Tibial nerve (tissue), 4 donors: Measurements from ENCODE around the gene COQ5. TPM values are rescaled to one million over a fixed set of nuclear protein-coding genes. Genes with fewer than 3 reads are reported as not detected.

Experiments
- DNase-seq, 2 donors: peaks; one replicate each; pipeline ENCODE4 v3.0.0-alpha.2; 2019; ENCODE audit warnings: low spot score in 2 of 2
- H3K27ac ChIP-seq, 4 donors: fragments of 200-600 bp; sonication (generic) in 3 of 4; one replicate each; pipeline ENCODE4 v1.5.1; 2017 to 2019; ENCODE audit warnings: mild to moderate bottlenecking in 1 of 4
- H3K27me3 ChIP-seq, 2 donors: fragments of 200-600 bp; sonication (generic) in 1 of 2; one replicate each; pipeline versions ENCODE4 v1.5.1 to v1.6.0; 2017 to 2019
- H3K36me3 ChIP-seq, 3 donors: fragments of 200-600 bp; sonication (generic); one replicate each; pipeline ENCODE4 v1.5.1; 2018 to 2019
- H3K4me1 ChIP-seq, 4 donors: fragments of 200-600 bp; sonication (generic) in 3 of 4; one replicate each; pipeline ENCODE4 v1.5.1; 2017 to 2019
- H3K4me3 ChIP-seq, 4 donors: fragments of 200-600 bp; sonication (generic) in 3 of 4; one replicate each; pipeline ENCODE4 v1.5.1; 2017 to 2019; ENCODE audit warnings: mild to moderate bottlenecking in 1 of 4, moderate library complexity in 1 of 4
- H3K9me3 ChIP-seq, 4 donors: fragments of 200-600 bp; sonication (generic) in 3 of 4; one replicate each; pipeline ENCODE4 v1.5.1; 2017 to 2019
- CTCF ChIP-seq, 5 experiments: fragments of 200-600 bp in 3 of 5; fragments of 450-650 bp in 2 of 5; sonication (generic) in 3 of 5; IDR thresholded peaks; one replicate each; pipeline ENCODE4 v1.5.1; 2016 to 2019; ENCODE audit warnings: antibody characterized with exemption in 5 of 5, mild to moderate bottlenecking in 3 of 5, moderate library complexity in 2 of 5
- EP300 ChIP-seq, 2 donors: sonication (generic); formaldehyde crosslinking; IDR thresholded peaks; one replicate each; pipeline ENCODE4 v1.6.1; 2017; ENCODE audit warnings: antibody characterized with exemption in 2 of 2, mild to moderate bottlenecking in 1 of 2
- POLR2A ChIP-seq, 2 donors: fragments of 450-650 bp; IDR thresholded peaks; one replicate each; pipeline ENCODE4 v1.6.1; 2017; ENCODE audit warnings: antibody characterized with exemption in 2 of 2, mild to moderate bottlenecking in 2 of 2, moderate library complexity in 2 of 2
- WGBS, 2 donors: methylation state at CpG; one replicate each; pipeline ENCODE4 v1.1.5; 2018; 5-methylcytosine and 5-hydroxymethylcytosine counted together
- total RNA-seq, 4 donors: library from RNA; depleted of rRNA; stranded (reverse); fragments of >200 nt; gene quantifications; one replicate each; pipeline ENCODE4 v1.1.0, GENCODE V29; 2016

Gene COQ5
- total RNA-seq, 4 donors from 2014 or later = 21.6 to 23.7 (median 23.4) TPM

- peaks cover 0 to 89% (median 43%) of the 10 kb centered on the region in 4 donors for H3K4me1 ChIP-seq
- WGBS, 2 donors = 91 to 98% methylated on average over 5 of the region's 5 CpGs
- TF ChIP-seq CTCF (IDR thresholded peaks at IDR 0.05) (no peak), EP300 (IDR thresholded peaks at IDR 0.05) (no peak), POLR2A (IDR thresholded peaks at IDR 0.05) (no peak)
- no peak for DNase-seq
- H3K9me3 ChIP-seq = no peaks in the 10 kb centered on the region
- H3K27ac ChIP-seq = no peak overlapping the region
- peaks cover 0 to 22% (median 6%) of the 10 kb centered on the region in 3 donors for H3K36me3 ChIP-seq
- no peaks in the 10 kb centered on the region for H3K27me3 ChIP-seq
- no peak overlapping the region for H3K4me3 ChIP-seq
Measured at GRCh38 chr12:120542166-120542565, 13.2 kb upstream of the COQ5 start.

- TF ChIP-seq POLR2A (IDR thresholded peaks at IDR 0.05) = no peak
- TF ChIP-seq EP300 (IDR thresholded peaks at IDR 0.05) = peak in 1 of 2 donors; percentile 71
- H3K36me3 ChIP-seq = peaks cover 0 to 13% (median 0%) of the 10 kb centered on the region in 3 donors
- no peaks in the 10 kb centered on the region for H3K27me3 ChIP-seq
- H3K4me3 ChIP-seq = no peak overlapping the region
- peaks cover 0 to 91% (median 59%) of the 10 kb centered on the region in 4 donors for H3K4me1 ChIP-seq
- no peaks in the 10 kb centered on the region for H3K9me3 ChIP-seq
- peak overlapping the region in 3 of 4 donors; percentile 32 to 97 (median 62) for H3K27ac ChIP-seq
- 27 to 28% methylated on average over 3 of the region's 3 CpGs for WGBS, 2 donors
- DNase-seq = no peak
Measured at GRCh38 chr12:120540445-120540844, 11.5 kb upstream of the COQ5 start.

GRCh38 chr12:120539303-120539702 is 10.3 kb upstream of the COQ5 start:
- TF ChIP-seq EP300 (IDR thresholded peaks at IDR 0.05) (no peak), CTCF (IDR thresholded peaks at IDR 0.05) (no peak), POLR2A (IDR thresholded peaks at IDR 0.05) (no peak)
- 45 to 63% methylated on average over 1 of the region's 1 CpG for WGBS, 2 donors
- Histone ChIP-seq H3K27me3 (no peaks in the 10 kb centered on the region), H3K9me3 (no peaks in the 10 kb centered on the region), H3K4me1 (peaks cover 0 to 87% (median 58%) of the 10 kb centered on the region in 4 donors), H3K36me3 (peaks cover 0 to 13% (median 0%) of the 10 kb centered on the region in 3 donors), H3K27ac (peak overlapping the region in 1 of 4 donors; percentile 97), H3K4me3 (no peak overlapping the region)
- DNase-seq = no peak

GRCh38 chr12:120538281-120539156 is 9.6 kb upstream of the COQ5 start:
- Histone ChIP-seq H3K27me3 (no peaks in the 10 kb centered on the region), H3K36me3 (peaks cover 0 to 8% (median 0%) of the 10 kb centered on the region in 3 donors), H3K27ac (peak overlapping the region; percentile 44 to 97 (median 96)), H3K4me3 (peak overlapping the region in 3 of 4 donors; percentile 1 to 95 (median 16)), H3K9me3 (no peaks in the 10 kb centered on the region), H3K4me1 (peaks cover 0 to 85% (median 54%) of the 10 kb centered on the region in 4 donors)
- WGBS, 2 donors = 10 to 21% methylated on average over 6 of the region's 6 CpGs
- peak in 1 of 2 donors; percentile 47 for TF ChIP-seq EP300 (IDR thresholded peaks at IDR 0.05)
- no peak for TF ChIP-seq POLR2A (IDR thresholded peaks at IDR 0.05)
- DNase-seq = no peak

- peak overlapping the region in 3 of 4 donors; percentile 96 to 97 (median 97) for H3K27ac ChIP-seq
- no peak for DNase-seq
- H3K36me3 ChIP-seq = peaks cover 0 to 7% (median 0%) of the 10 kb centered on the region in 3 donors
- H3K4me3 ChIP-seq = peak overlapping the region in 3 of 4 donors; percentile 1 to 95 (median 16)
- 29 to 35% methylated on average over 4 of the region's 4 CpGs for WGBS, 2 donors
- H3K27me3 ChIP-seq = no peaks in the 10 kb centered on the region
- no peak for TF ChIP-seq EP300 (IDR thresholded peaks at IDR 0.05)
- peaks cover 0 to 78% (median 53%) of the 10 kb centered on the region in 4 donors for H3K4me1 ChIP-seq
- H3K9me3 ChIP-seq = no peaks in the 10 kb centered on the region
Measured at GRCh38 chr12:120537856-120538220, 8.9 kb upstream of the COQ5 start.

GRCh38 chr12:120536064-120536791 is 7.3 kb upstream of the COQ5 start:
- Histone ChIP-seq H3K27ac (peak overlapping the region; percentile 16 to 97 (median 96)), H3K4me3 (peak overlapping the region; percentile 79 to 99 (median 88)), H3K36me3 (no peaks in the 10 kb centered on the region), H3K4me1 (peaks cover 0 to 64% (median 50%) of the 10 kb centered on the region in 4 donors), H3K9me3 (no peaks in the 10 kb centered on the region), H3K27me3 (no peaks in the 10 kb centered on the region)
- DNase-seq = no peak
- 56 to 62% methylated on average over 13 of the region's 13 CpGs for WGBS, 2 donors
- TF ChIP-seq CTCF (IDR thresholded peaks at IDR 0.05) (no peak), POLR2A (IDR thresholded peaks at IDR 0.05) (no peak), EP300 (IDR thresholded peaks at IDR 0.05) (no peak)
